ES-I3 (cell line): ENCODE measurements around the gene RAB27A.
"Not testable (repeated sequence)": the region's sequence is repeated elsewhere in the genome, so short reads cannot be mapped to it uniquely, and the experiment has no call there.

Source experiments
- H3K36me3 ChIP-seq: 2 replicates; pipeline ENCODE4 v1.6.1; 2013; ENCODE audit warnings: mild to moderate bottlenecking, low read length, control low read depth, moderate library complexity; ENCODE audit not compliant: insufficient read depth
- H3K4me1 ChIP-seq: 2 replicates; pipeline ENCODE4 v1.6.1; 2013; ENCODE audit warnings: mild to moderate bottlenecking, control low read depth, low read length; ENCODE audit not compliant: insufficient read depth
- H3K9ac ChIP-seq: 2 replicates; pipeline ENCODE4 v1.6.1; 2013; ENCODE audit warnings: low read depth, mild to moderate bottlenecking, low read length, moderate library complexity
- H3K9me3 ChIP-seq: 2 replicates; pipeline ENCODE4 v1.6.1; 2013; ENCODE audit warnings: mild to moderate bottlenecking, low read length, moderate library complexity; ENCODE audit not compliant: control insufficient read depth, insufficient read depth

Gene RAB27A

GRCh38 chr15:55289746-55290527 is at the start of gene RAB27A:
TSS of gene RAB27A (minus strand) at chr15:55289813. CDS start at chr15:55234934, 54,879 bp downstream.
- Histone ChIP-seq H3K9me3 (no peaks in the 10 kb centered on the region), H3K4me1 (0 out of 2 replicates have a peak, but pooled peaks cover 3% of the 10 kb centered on the region)

GRCh38 chr15:55337160-55337559 is 47.5 kb upstream of the RAB27A start:
- H3K36me3 ChIP-seq, result no peaks in the 10 kb centered on the region
- H3K9me3 ChIP-seq, result no peaks in the 10 kb centered on the region
- no peak overlapping the region for H3K9ac ChIP-seq
- no peaks in the 10 kb centered on the region for H3K4me1 ChIP-seq

More at GRCh38 chr15:55289746-55290527, at the start of gene RAB27A:
- H3K36me3 ChIP-seq, result no peaks in the 10 kb centered on the region
- H3K9ac ChIP-seq, result peak within 1 kb of the TSS; percentile 93

DNA sequence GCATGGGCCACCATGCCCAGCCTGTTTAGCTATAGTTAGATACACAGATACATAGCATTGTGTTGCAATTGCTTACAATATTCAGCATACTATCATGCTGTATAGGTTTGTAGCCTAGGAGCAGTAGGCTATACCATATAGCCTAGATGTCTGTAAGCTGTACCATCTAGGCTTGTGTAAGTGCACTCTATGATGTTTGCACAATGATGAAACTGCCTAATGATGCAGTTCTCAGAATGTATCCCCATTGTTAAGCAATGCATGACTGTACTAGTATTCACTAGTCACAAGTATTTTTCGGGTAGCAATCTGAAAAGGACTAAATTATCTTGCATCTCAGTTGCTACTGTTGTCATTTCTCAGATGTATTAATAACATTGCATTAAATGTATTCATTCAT is 45.4 kb upstream of the RAB27A start:
- H3K4me1 ChIP-seq, result no peaks in the 10 kb centered on the region
- no peaks in the 10 kb centered on the region for H3K9me3 ChIP-seq
- no peak overlapping the region for H3K9ac ChIP-seq
- no peaks in the 10 kb centered on the region for H3K36me3 ChIP-seq

- no peak overlapping the region for H3K9ac ChIP-seq
- H3K4me1 ChIP-seq, result no peaks in the 10 kb centered on the region
- H3K36me3 ChIP-seq, result no peaks in the 10 kb centered on the region
- no peaks in the 10 kb centered on the region for H3K9me3 ChIP-seq
Observed at GRCh38 chr15:55334371-55334770, 44.8 kb upstream of the RAB27A start.

GRCh38 chr15:55327387-55327786 is 37.8 kb upstream of the RAB27A start:
- H3K9me3 ChIP-seq, result no peaks in the 10 kb centered on the region
- H3K4me1 ChIP-seq, result peaks cover 1% of the 10 kb centered on the region
- no peak overlapping the region for H3K9ac ChIP-seq
- H3K36me3 ChIP-seq, result no peaks in the 10 kb centered on the region; the same call in 1 of the 2 replicates

DNA sequence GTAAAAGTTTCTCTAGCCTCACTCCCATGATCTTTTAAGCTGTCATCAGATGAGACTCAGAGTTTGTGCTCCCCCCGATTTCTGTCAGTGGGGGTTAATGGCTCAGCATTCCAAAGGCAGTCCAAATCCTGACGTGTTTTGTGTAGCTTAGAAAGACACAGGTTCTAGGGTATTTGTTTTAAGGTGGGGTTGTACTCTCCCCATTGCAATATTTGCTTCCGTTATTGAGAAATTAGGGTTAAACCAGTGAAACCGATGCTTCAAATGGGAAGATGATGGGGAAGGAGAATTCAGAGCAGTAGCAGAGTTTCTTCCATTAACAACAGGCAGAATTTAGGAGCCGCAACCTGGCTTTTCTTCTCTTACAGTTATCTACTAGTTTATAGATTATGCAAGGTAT is 32.9 kb upstream of the RAB27A start:
- no peaks in the 10 kb centered on the region for H3K9me3 ChIP-seq
- H3K36me3 ChIP-seq, result no peaks in the 10 kb centered on the region; the same call in 1 of the 2 replicates
- peaks cover 6% of the 10 kb centered on the region for H3K4me1 ChIP-seq
- no peak overlapping the region for H3K9ac ChIP-seq

GRCh38 chr15:55320963-55321362 is 31.4 kb upstream of the RAB27A start:
- Histone ChIP-seq H3K36me3 (no peaks in the 10 kb centered on the region; the same call in 1 of the 2 replicates), H3K9ac (no peak overlapping the region), H3K9me3 (no peaks in the 10 kb centered on the region), H3K4me1 (peaks cover 6% of the 10 kb centered on the region)

DNA sequence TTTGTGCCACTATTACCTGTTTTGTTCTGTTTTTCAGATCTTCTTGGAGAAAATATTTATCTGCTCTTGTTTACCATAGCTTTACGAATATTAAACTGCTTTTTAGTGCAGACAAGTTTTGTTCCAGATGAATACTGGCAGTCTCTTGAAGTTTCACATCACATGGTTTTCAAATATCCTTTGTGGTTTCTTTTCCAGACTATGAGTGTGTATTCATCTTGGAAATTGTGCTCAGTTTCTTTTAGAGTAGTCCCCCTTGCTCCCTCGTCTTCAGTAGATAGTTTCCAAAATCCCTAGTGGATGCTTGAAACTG is 30.6 kb upstream of the RAB27A start:
- Histone ChIP-seq H3K36me3 (no peaks in the 10 kb centered on the region; the same call in 1 of the 2 replicates), H3K9ac (no peak overlapping the region), H3K4me1 (peaks cover 6% of the 10 kb centered on the region)

GRCh38 chr15:55319537-55320237 is 30.1 kb upstream of the RAB27A start:
- H3K9ac ChIP-seq, result peak overlapping the region; percentile 75; the same call in 1 of the 2 replicates
- H3K9me3 ChIP-seq, result no peaks in the 10 kb centered on the region
- H3K36me3 ChIP-seq, result no peaks in the 10 kb centered on the region; the same call in 1 of the 2 replicates
- peaks cover 6% of the 10 kb centered on the region for H3K4me1 ChIP-seq

More for the DNA sequence above, 30.6 kb upstream of the RAB27A start:
- H3K9me3 ChIP-seq, result no peaks in the 10 kb centered on the region

DNA sequence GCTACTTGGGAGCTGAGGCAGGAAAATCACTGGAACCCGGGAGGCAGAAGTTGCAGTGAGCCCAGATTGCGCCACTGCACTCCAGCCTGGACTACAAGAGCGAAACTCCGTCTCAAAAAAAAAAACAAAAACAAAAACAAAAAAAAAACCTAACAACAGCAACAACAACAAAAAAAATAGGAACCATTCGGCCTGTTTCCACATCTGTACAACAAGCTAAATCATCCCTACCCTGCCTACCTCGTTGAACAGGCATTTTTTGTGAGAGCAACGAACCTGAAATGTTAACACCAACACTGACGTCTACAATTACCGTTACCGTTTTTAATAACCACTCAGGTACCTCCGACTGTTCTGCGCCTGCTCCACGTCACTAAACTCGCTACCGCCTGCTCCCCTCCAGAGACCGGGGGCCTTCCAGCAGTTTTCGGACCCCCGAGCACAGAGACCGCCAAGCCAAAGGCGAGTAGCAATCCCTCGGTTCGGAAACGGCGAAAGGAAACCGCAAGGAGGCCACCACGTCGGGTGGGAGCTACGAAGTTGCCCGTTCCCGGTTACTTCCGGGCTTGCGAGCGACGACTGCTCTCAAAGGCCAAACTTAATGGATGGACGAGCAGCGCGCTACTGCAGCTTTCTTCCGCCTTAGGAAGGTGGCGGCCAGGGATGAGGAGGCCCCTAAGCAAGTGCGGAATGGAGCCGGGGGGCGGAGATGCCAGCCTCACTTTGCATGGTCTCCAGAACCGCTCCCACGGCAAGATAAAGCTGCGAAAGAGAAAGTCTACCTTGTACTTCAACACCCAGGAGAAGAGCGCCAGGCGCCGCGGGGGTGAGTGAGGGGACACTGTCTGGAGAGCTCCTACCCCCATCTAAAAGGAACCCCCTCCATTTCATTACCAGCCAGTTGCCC is 29.2 kb upstream of the RAB27A start, which contains the start of the genes PIGB and PIGBOS1:
TSS of gene PIGB (plus strand) at position 635 of the 907 bp plus-strand sequence. CDS start at position 664, 29 bp downstream.
TSS of gene PIGBOS1 (minus strand) at position 536 of the 907 bp plus-strand sequence. CDS start 1,331 bp downstream, outside the sequence.
- Histone ChIP-seq H3K9me3 (no peaks in the 10 kb centered on the region), H3K4me1 (peaks cover 6% of the 10 kb centered on the region), H3K9ac (peak within 1 kb of the TSS; percentile 75), H3K36me3 (no peaks in the 10 kb centered on the region; the same call in 1 of the 2 replicates)

DNA sequence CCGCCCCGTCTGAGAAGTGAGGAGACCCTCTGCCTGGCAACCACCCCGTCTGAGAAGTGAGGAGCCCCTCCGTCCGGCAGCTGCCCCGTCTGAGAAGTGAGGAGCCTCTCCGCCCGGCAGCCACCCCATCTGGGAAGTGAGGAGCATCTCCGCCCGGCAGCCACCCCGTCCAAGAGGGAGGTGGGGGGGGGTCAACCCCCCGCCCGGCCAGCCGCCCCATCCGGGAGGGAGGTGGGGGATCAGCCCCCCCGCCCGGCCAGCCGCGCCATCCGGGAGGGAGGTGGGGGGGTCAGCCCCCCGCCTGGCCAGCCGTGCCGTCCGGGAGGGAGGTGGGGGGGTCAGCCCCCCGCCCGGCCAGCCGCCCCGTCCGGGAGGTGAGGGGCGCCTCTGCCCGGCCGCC is 13.2 kb upstream of the RAB27A start:
- not testable (repeated sequence) for H3K36me3 ChIP-seq, H3K9me3 ChIP-seq, H3K4me1 ChIP-seq, H3K9ac ChIP-seq

DNA sequence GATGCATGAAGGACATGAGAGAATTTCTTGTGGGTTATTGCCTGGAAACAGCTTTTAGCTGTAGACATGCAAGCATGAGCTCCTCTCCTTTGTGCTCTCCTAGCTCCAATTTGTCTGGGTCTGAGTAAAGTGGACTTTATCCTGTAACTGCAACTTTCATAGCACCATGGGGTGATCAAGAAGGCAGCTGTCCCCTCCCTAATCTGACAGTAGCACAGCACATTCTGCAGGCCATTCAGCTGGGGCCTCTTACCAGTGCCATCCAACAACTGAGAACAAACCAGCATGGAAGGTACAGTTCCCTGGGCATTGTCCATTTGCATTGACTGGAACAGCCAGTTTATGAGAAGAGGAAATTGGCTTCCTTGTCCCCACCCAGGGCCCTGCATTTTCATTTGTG is 7.7 kb upstream of the RAB27A start:
- no peaks in the 10 kb centered on the region for H3K36me3 ChIP-seq

DNA sequence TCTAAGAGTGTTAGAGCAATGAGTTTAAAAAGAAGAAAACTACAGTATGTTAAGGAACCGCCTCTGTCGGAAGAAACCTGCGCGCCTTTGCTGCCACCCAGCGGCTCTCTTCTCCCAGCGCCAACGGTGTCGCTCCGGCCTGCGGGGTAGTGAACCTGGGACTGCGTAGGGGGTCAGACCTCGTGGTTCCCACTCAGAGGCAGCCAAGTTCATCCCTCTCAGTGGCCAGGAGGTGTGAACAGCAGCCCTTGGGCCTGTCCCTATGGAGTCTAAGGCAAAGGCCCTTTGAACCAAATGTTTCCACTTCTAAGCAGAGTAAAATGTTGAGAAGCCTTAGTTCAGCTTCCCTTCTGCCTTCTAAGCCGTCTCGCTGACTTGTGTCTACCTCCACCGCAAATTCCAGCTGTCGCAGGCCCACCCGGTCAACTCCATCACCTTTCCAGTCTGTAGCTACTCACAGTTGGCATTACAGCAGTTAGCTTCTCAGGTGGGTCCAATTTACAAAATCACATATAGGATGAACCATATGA is 980 bp upstream of the RAB27A start:
- H3K9ac ChIP-seq, result peak overlapping the region; percentile 93

More for the DNA sequence above, 7.7 kb upstream of the RAB27A start:
- Histone ChIP-seq H3K9me3 (no peaks in the 10 kb centered on the region), H3K9ac (no peak overlapping the region), H3K4me1 (no peaks in the 10 kb centered on the region)

More for the DNA sequence above, 980 bp upstream of the RAB27A start:
- Histone ChIP-seq H3K4me1 (0 out of 2 replicates have a peak, but pooled peaks cover 3% of the 10 kb centered on the region), H3K36me3 (no peaks in the 10 kb centered on the region), H3K9me3 (no peaks in the 10 kb centered on the region)
